SK-N-SH (cell line): ENCODE results near the gene GDPD2. TPM values are rescaled to one million over a fixed set of nuclear protein-coding genes. Genes with fewer than 3 reads are reported as not detected.
A peak's percentile ranks its signal among the peaks of the same experiment; 100 is the strongest.

ENCODE experiments used
- CTCF ChIA-PET: fragments of 300-600, 350-600 bp; formaldehyde crosslinking; extraction: SDS; loops from one replicate; lab custom pipeline; 2021; lab: Yijun Ruan, JAX
- POLR2A ChIA-PET: fragments of 350-600 bp; sonication (Branson Sonifier 250); formaldehyde crosslinking; extraction: SDS; loops from one replicate; lab custom pipeline; 2020; ENCODE audit warnings: antibody characterized with exemption, inconsistent platforms; lab: Yijun Ruan, JAX
- DNase-seq: peaks from one replicate; pipeline ENCODE4 v3.0.0; 2012
- H2AFZ ChIP-seq: fragments of 200-600 bp; sonication (generic); 2 replicates; pipeline ENCODE4 v1.8.1; 2016; ENCODE audit warnings: antibody characterized with exemption, mild to moderate bottlenecking, low read depth
- H3F3A ChIP-seq: fragments of 200-600 bp; sonication (generic); replicated peaks from 2 replicates; pipeline ENCODE3; 2016; ENCODE audit warnings: antibody characterized with exemption, mild to moderate bottlenecking; ENCODE audit not compliant: insufficient read depth
- H3K27ac ChIP-seq, 2 experiments: fragments of 200-500 bp in 1 of 2; fragments of 200-600 bp in 1 of 2; sonication (Bioruptor generic) in 1 of 2; sonication (generic), shearing (Covaris generic) in 1 of 2; 2 replicates each; pipeline versions ENCODE4 v1.5.1 to v1.6.1; 2014 to 2016; ENCODE audit warnings: low read depth in 2 of 2, inconsistent platforms in 1 of 2, low read length in 1 of 2, mild to moderate bottlenecking in 1 of 2, mixed read lengths in 1 of 2
- H3K27me3 ChIP-seq: fragments of 200-600 bp; sonication (generic), shearing (Covaris generic); 2 replicates; pipeline ENCODE4 v1.6.1; 2016; ENCODE audit warnings: mixed run types; ENCODE audit not compliant: insufficient read depth
- H3K36me3 ChIP-seq, 2 experiments: fragments of 200-500 bp in 1 of 2; fragments of 200-600 bp in 1 of 2; sonication (Bioruptor generic) in 1 of 2; sonication (generic) in 1 of 2; replicated peaks in 1 of 2; 2 replicates each; pipeline versions ENCODE3 to v1.5.1; 2014 to 2016; ENCODE audit warnings: low read length in 1 of 2, mild to moderate bottlenecking in 1 of 2; ENCODE audit not compliant: insufficient read depth in 2 of 2, control insufficient read depth in 1 of 2
- H3K4me1 ChIP-seq, 2 experiments: fragments of 200-500 bp in 1 of 2; fragments of 200-600 bp in 1 of 2; sonication (Bioruptor generic) in 1 of 2; sonication (generic), shearing (Covaris generic) in 1 of 2; 2 replicates each; pipeline versions ENCODE4 v1.5.1 to v1.6.1; 2014 to 2016; ENCODE audit warnings: low read depth in 1 of 2, low read length in 1 of 2, mixed run types in 1 of 2; ENCODE audit not compliant: insufficient read depth in 2 of 2, control insufficient read depth in 1 of 2
- H3K4me2 ChIP-seq: fragments of 200-600 bp; sonication (generic), shearing (Covaris generic); 2 replicates; pipeline ENCODE4 v1.6.1; 2017; ENCODE audit warnings: mixed run types
- H3K4me3 ChIP-seq, 2 experiments: fragments of 200-500 bp in 1 of 2; fragments of 200-600 bp in 1 of 2; sonication (Bioruptor generic) in 1 of 2; sonication (generic), shearing (Covaris generic) in 1 of 2; 2 replicates each; pipeline versions ENCODE4 v1.5.1 to v1.8.1; 2014 to 2016; ENCODE audit warnings: low read depth in 2 of 2, inconsistent platforms in 1 of 2, low read length in 1 of 2, mild to moderate bottlenecking in 1 of 2, mixed read lengths in 1 of 2, moderate library complexity in 1 of 2
- H3K79me2 ChIP-seq: fragments of 200-600 bp; sonication (generic); 2 replicates; pipeline ENCODE4 v1.8.1; 2017; ENCODE audit warnings: mild to moderate bottlenecking; ENCODE audit not compliant: insufficient read depth
- H3K9ac ChIP-seq: fragments of 200-600 bp; sonication (generic); 2 replicates; pipeline ENCODE4 v1.6.1; 2017; ENCODE audit warnings: mixed run types
- H3K9me2 ChIP-seq: fragments of 200-600 bp; sonication (generic); 2 replicates; pipeline ENCODE4 v1.6.1; 2017; ENCODE audit warnings: mixed run types
- H3K9me3 ChIP-seq: fragments of 200-600 bp; sonication (generic); 2 replicates; pipeline ENCODE4 v1.6.1; 2017; ENCODE audit warnings: mixed run types, mild to moderate bottlenecking, moderate library complexity
- H4K20me1 ChIP-seq: fragments of 200-600 bp; sonication (generic); 2 replicates; pipeline ENCODE4 v1.6.1; 2017; ENCODE audit warnings: mild to moderate bottlenecking, mixed run types; ENCODE audit not compliant: insufficient read depth
- CHD2 ChIP-seq: fragments of 150-350 bp; IDR thresholded peaks from 2 replicates; pipeline ENCODE4 v1.6.1; 2018; ENCODE audit warnings: low read length; ENCODE audit not compliant: partially characterized antibody
- ELF1 ChIP-seq: IDR thresholded peaks from 2 replicates; pipeline ENCODE4 v1.4.0; 2012
- EP300 ChIP-seq, 2 experiments: IDR thresholded peaks; 2 replicates each; pipeline versions ENCODE4 v1.4.0 to v1.6.1; 2012; ENCODE audit warnings: borderline replicate concordance in 1 of 2, low read depth in 1 of 2, low read length in 1 of 2
- GATA2 ChIP-seq: sonication (generic); formaldehyde crosslinking; IDR thresholded peaks from 2 replicates; pipeline ENCODE4 v1.5.0; 2020; ENCODE audit warnings: mild to moderate bottlenecking, missing genetic modification reagents
- MAX ChIP-seq: IDR thresholded peaks from 2 replicates; pipeline ENCODE4 v1.4.0; 2012; ENCODE audit warnings: low read depth
- NFIC ChIP-seq: IDR thresholded peaks from 2 replicates; pipeline ENCODE4 v1.4.0; 2012; ENCODE audit warnings: borderline replicate concordance
- NRF1 ChIP-seq: IDR thresholded peaks from 2 replicates; pipeline ENCODE4 v1.6.1; 2012; ENCODE audit warnings: low read depth, mild to moderate bottlenecking, low read length
- RCOR1 ChIP-seq: fragments of 150-350 bp; IDR thresholded peaks from 2 replicates; pipeline ENCODE4 v1.6.1; 2017; ENCODE audit warnings: antibody characterized with exemption, low read length
- SIN3A ChIP-seq: IDR thresholded peaks from 2 replicates; pipeline ENCODE4 v1.6.1; 2012; ENCODE audit warnings: low read depth, mild to moderate bottlenecking, low read length, moderate library complexity, borderline replicate concordance
- WGBS: methylation state at CpG from one replicate; pipeline ENCODE4 v1.1.6; 2017; ENCODE audit warnings: low lambda C conversion rate; 5-methylcytosine and 5-hydroxymethylcytosine counted together
- polyA plus RNA-seq, 3 experiments: library from polyadenylated mRNA; depleted of rRNA; stranded (reverse); fragments of >200 nt; gene quantifications; 2 replicates each; pipeline ENCODE4 v1.2.3, GENCODE V29; 2012
- TF ChIP-seq, protein P1 (sequence below): fragments of 150-350 bp; IDR thresholded peaks from 2 replicates; pipeline ENCODE4 v1.6.1; 2017; ENCODE audit warnings: antibody characterized with exemption, low read length, low read depth, borderline replicate concordance
- TF ChIP-seq, protein P2 (sequence below): IDR thresholded peaks from 2 replicates; pipeline ENCODE4 v1.4.0; 2012; ENCODE audit warnings: low read depth, borderline replicate concordance
- TF ChIP-seq, protein P3 (sequence below): fragments of 200-600 bp; sonication (generic); IDR thresholded peaks from 2 replicates; pipeline ENCODE4 v1.6.1; 2017; ENCODE audit warnings: antibody characterized with exemption, mild to moderate bottlenecking, moderate library complexity

Gene GDPD2
- polyA plus RNA-seq, 1 of the 3 experiments (the other 2 are of a cell fraction): 0.08 TPM

- Histone ChIP-seq H3K4me2 (no peak overlapping the region), H3K9me3 (no peaks in the 10 kb centered on the region), H3K36me3 (no peaks in the 10 kb centered on the region), H3K4me3 (no peak overlapping the region), H3K27ac (no peak overlapping the region), H3K27me3 (no peaks in the 10 kb centered on the region), H3K9me2 (no peaks in the 10 kb centered on the region), H3F3A (no peaks in the 10 kb centered on the region)
- CTCF ChIA-PET: no interaction called here
- POLR2A ChIA-PET: no interaction called here
- 69% methylated on average over 6 of the region's 6 CpGs for WGBS
- DNase-seq: no peak
- TF ChIP-seq GATA2 (CRISPR knock-in tag): no peak
- TF ChIP-seq, protein P1, sequence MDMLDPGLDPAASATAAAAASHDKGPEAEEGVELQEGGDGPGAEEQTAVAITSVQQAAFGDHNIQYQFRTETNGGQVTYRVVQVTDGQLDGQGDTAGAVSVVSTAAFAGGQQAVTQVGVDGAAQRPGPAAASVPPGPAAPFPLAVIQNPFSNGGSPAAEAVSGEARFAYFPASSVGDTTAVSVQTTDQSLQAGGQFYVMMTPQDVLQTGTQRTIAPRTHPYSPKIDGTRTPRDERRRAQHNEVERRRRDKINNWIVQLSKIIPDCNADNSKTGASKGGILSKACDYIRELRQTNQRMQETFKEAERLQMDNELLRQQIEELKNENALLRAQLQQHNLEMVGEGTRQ: no peak
- TF ChIP-seq NFIC: no peak
- TF ChIP-seq, protein P2, sequence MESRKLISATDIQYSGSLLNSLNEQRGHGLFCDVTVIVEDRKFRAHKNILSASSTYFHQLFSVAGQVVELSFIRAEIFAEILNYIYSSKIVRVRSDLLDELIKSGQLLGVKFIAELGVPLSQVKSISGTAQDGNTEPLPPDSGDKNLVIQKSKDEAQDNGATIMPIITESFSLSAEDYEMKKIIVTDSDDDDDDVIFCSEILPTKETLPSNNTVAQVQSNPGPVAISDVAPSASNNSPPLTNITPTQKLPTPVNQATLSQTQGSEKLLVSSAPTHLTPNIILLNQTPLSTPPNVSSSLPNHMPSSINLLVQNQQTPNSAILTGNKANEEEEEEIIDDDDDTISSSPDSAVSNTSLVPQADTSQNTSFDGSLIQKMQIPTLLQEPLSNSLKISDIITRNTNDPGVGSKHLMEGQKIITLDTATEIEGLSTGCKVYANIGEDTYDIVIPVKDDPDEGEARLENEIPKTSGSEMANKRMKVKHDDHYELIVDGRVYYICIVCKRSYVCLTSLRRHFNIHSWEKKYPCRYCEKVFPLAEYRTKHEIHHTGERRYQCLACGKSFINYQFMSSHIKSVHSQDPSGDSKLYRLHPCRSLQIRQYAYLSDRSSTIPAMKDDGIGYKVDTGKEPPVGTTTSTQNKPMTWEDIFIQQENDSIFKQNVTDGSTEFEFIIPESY: no peak
- TF ChIP-seq SIN3A: no peak
- no peak for TF ChIP-seq RCOR1
- TF ChIP-seq, all 33 proteins: peak for 0
- no peaks in the 10 kb centered on the region for H3K79me2 ChIP-seq
- no peak overlapping the region for H3K9ac ChIP-seq
- no peak overlapping the region for H2AFZ ChIP-seq
- no peaks in the 10 kb centered on the region for H4K20me1 ChIP-seq
- H3K4me1 ChIP-seq: peaks cover 0 to 3% of the 10 kb centered on the region in 2 experiments; a peak in 1 of 4 replicates
These were observed 6.6 kb downstream of the GDPD2 start for GRCh38 chrX:70429759-70430158.

- Histone ChIP-seq H2AFZ (peak overlapping the region; percentile 94), H3K79me2 (no peaks in the 10 kb centered on the region), H3F3A (no peaks in the 10 kb centered on the region), H3K4me3 (peak overlapping the region; percentile 64 to 81), H4K20me1 (no peaks in the 10 kb centered on the region), H3K36me3 (no peaks in the 10 kb centered on the region), H3K9me2 (no peaks in the 10 kb centered on the region), H3K4me2 (peak overlapping the region; percentile 78), H3K9me3 (no peaks in the 10 kb centered on the region), H3K9ac (no peak overlapping the region), H3K27ac (no peak overlapping the region), H3K27me3 (no peaks in the 10 kb centered on the region), H3K4me1 (peaks cover 0 to 8% of the 10 kb centered on the region in 2 experiments; a peak in 1 of 4 replicates)
- DNase-seq: no peak
- TF ChIP-seq RCOR1 (no peak), MAX (no peak), ELF1 (no peak), SIN3A (no peak), NRF1 (no peak), CHD2 (no peak), EP300 (IDR thresholded peaks at IDR 0.05; ENCODE audit: borderline replicate concordance in 1 of 2, low read depth in 1 of 2, low read length in 1 of 2) (no peak)
- TF ChIP-seq, protein P3, sequence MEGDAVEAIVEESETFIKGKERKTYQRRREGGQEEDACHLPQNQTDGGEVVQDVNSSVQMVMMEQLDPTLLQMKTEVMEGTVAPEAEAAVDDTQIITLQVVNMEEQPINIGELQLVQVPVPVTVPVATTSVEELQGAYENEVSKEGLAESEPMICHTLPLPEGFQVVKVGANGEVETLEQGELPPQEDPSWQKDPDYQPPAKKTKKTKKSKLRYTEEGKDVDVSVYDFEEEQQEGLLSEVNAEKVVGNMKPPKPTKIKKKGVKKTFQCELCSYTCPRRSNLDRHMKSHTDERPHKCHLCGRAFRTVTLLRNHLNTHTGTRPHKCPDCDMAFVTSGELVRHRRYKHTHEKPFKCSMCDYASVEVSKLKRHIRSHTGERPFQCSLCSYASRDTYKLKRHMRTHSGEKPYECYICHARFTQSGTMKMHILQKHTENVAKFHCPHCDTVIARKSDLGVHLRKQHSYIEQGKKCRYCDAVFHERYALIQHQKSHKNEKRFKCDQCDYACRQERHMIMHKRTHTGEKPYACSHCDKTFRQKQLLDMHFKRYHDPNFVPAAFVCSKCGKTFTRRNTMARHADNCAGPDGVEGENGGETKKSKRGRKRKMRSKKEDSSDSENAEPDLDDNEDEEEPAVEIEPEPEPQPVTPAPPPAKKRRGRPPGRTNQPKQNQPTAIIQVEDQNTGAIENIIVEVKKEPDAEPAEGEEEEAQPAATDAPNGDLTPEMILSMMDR: no peak
- TF ChIP-seq, protein P2: no peak
- POLR2A ChIA-PET: no interaction called here
- CTCF ChIA-PET: interaction anchor here (0.8 to 3.9 kb wide), 5 partner anchors 8 to 144 kb away, joined by 3 to 23 read pairs (median 5); partner anchors contain the start of genes DLG3, KIF4A and PDZD11
- 61% methylated on average over 15 of the region's 15 CpGs for WGBS
These were observed 10.1 kb downstream of the GDPD2 start for GRCh38 chrX:70432936-70433847.
